ENCODE data around the gene LRP2. TPM values are rescaled to one million over a fixed set of nuclear protein-coding genes. Genes with fewer than 3 reads are reported as not detected.

The LRP2 gene
- total and polyA plus RNA-seq, 4 experiments from 2014 or later: not detected

- Mint-ChIP-seq H3K9me3 (peaks cover 0 to 3% (median 0%) of the 10 kb centered on the region in 8 donors), H3K36me3 (no peaks in the 10 kb centered on the region), H3K4me3 (no peak overlapping the region), H3K27ac (no peak overlapping the region), H3K27me3 (peaks cover 5 to 8% of the 10 kb centered on the region in 2 donors), H3K4me1 (peaks cover 0 to 1% (median 0%) of the 10 kb centered on the region in 4 donors)
- Histone ChIP-seq H3K4me3 (ENCODE audit: low read length in 2 of 2) (no peak overlapping the region), H3K9me3 (ENCODE audit: control insufficient read depth in 1 of 2, low read length in 2 of 2) (no peaks in the 10 kb centered on the region), H3K27ac (ENCODE audit: low read depth, low read length) (no peak overlapping the region), H3K4me1 (ENCODE audit: insufficient read depth, low read length) (no peaks in the 10 kb centered on the region), H3K36me3 (ENCODE audit: insufficient read depth, low read length) (no peaks in the 10 kb centered on the region), H3K27me3 (ENCODE audit: insufficient read depth, low read length) (no peaks in the 10 kb centered on the region)
- intact Hi-C loops (cut with micrococcal nuclease): no loop called here
- no peak for DNase-seq
- CTCF ChIA-PET (ENCODE audit: partially characterized antibody): no interaction called here
- POLR2A ChIA-PET (ENCODE audit: partially characterized antibody): no interaction called here
Measured at GRCh38 chr2:169259402-169259801, 102.9 kb downstream of the LRP2 start.

GRCh38 chr2:169258045-169258601, 104.2 kb downstream of the LRP2 start:
- Histone ChIP-seq H3K9me3 (ENCODE audit: control insufficient read depth in 1 of 2, low read length in 2 of 2) (no peaks in the 10 kb centered on the region), H3K27me3 (ENCODE audit: insufficient read depth, low read length) (no peaks in the 10 kb centered on the region), H3K27ac (ENCODE audit: low read depth, low read length) (no peak overlapping the region), H3K4me3 (ENCODE audit: low read length in 2 of 2) (no peak overlapping the region), H3K4me1 (ENCODE audit: insufficient read depth, low read length) (no peaks in the 10 kb centered on the region), H3K36me3 (ENCODE audit: insufficient read depth, low read length) (no peaks in the 10 kb centered on the region)
- intact Hi-C loops (cut with micrococcal nuclease): no loop called here
- Mint-ChIP-seq H3K9me3 (peaks cover 0 to 3% (median 0%) of the 10 kb centered on the region in 8 donors), H3K27me3 (peaks cover 5 to 8% of the 10 kb centered on the region in 2 donors), H3K4me3 (no peak overlapping the region), H3K27ac (no peak overlapping the region), H3K36me3 (no peaks in the 10 kb centered on the region), H3K4me1 (peaks cover 0 to 1% (median 0%) of the 10 kb centered on the region in 4 donors)
- ChIA-PET POLR2A (ENCODE audit: partially characterized antibody) (no interaction called here), CTCF (ENCODE audit: partially characterized antibody) (no interaction called here)
- DNase-seq: no peak

- no peaks in the 10 kb centered on the region for H3K4me1 ChIP-seq (ENCODE audit: insufficient read depth, low read length)
- H3K4me3 Mint-ChIP-seq: no peak overlapping the region
- H3K9me3 ChIP-seq (ENCODE audit: control insufficient read depth in 1 of 2, low read length in 2 of 2): no peaks in the 10 kb centered on the region
- DNase-seq: no peak
- H3K36me3 ChIP-seq (ENCODE audit: insufficient read depth, low read length): no peaks in the 10 kb centered on the region
- peaks cover 0 to 5% of the 10 kb centered on the region in 2 donors for H3K27me3 Mint-ChIP-seq
- no peak overlapping the region for H3K4me3 ChIP-seq (ENCODE audit: low read length in 2 of 2)
- H3K27ac ChIP-seq (ENCODE audit: low read depth, low read length): no peak overlapping the region
- H3K27ac Mint-ChIP-seq: no peak overlapping the region
- intact Hi-C loops (cut with micrococcal nuclease): no loop called here
- no peaks in the 10 kb centered on the region for H3K9me3 Mint-ChIP-seq
- POLR2A ChIA-PET (ENCODE audit: partially characterized antibody): no interaction called here
- H3K4me1 Mint-ChIP-seq: peaks cover 0 to 1% (median 0%) of the 10 kb centered on the region in 4 donors
- no peaks in the 10 kb centered on the region for H3K36me3 Mint-ChIP-seq
- CTCF ChIA-PET (ENCODE audit: partially characterized antibody): no interaction called here
- no peaks in the 10 kb centered on the region for H3K27me3 ChIP-seq (ENCODE audit: insufficient read depth, low read length)
Measured at GRCh38 chr2:169254774-169255173, 107.6 kb downstream of the LRP2 start.

GRCh38 chr2:169247211-169247610, 115.1 kb downstream of the LRP2 start:
- no peak overlapping the region for H3K27ac ChIP-seq (ENCODE audit: low read depth, low read length)
- H3K27me3 ChIP-seq (ENCODE audit: insufficient read depth, low read length): no peaks in the 10 kb centered on the region
- Mint-ChIP-seq H3K9me3 (peaks cover 0 to 8% (median 0%) of the 10 kb centered on the region in 8 donors), H3K4me3 (no peak overlapping the region), H3K27ac (no peak overlapping the region), H3K27me3 (peaks cover 7 to 8% of the 10 kb centered on the region in 2 donors), H3K4me1 (no peaks in the 10 kb centered on the region), H3K36me3 (no peaks in the 10 kb centered on the region)
- no peaks in the 10 kb centered on the region for H3K9me3 ChIP-seq (ENCODE audit: control insufficient read depth in 1 of 2, low read length in 2 of 2)
- ChIA-PET CTCF (ENCODE audit: partially characterized antibody) (no interaction called here), POLR2A (ENCODE audit: partially characterized antibody) (no interaction called here)
- no peak for DNase-seq
- H3K36me3 ChIP-seq (ENCODE audit: insufficient read depth, low read length): no peaks in the 10 kb centered on the region
- no peak overlapping the region for H3K4me3 ChIP-seq (ENCODE audit: low read length in 2 of 2)
- H3K4me1 ChIP-seq (ENCODE audit: insufficient read depth, low read length): no peaks in the 10 kb centered on the region
- intact Hi-C loops (cut with micrococcal nuclease): no loop called here

- no peaks in the 10 kb centered on the region for H3K4me1 Mint-ChIP-seq
- CTCF ChIA-PET (ENCODE audit: partially characterized antibody): no interaction called here
Measured at GRCh38 chr2:169240405-169240804, 121.9 kb downstream of the LRP2 start.

GRCh38 chr2:169237939-169238338, 124.4 kb downstream of the LRP2 start:
- H3K27ac Mint-ChIP-seq: no peak overlapping the region
- no peaks in the 10 kb centered on the region for H3K4me1 Mint-ChIP-seq
- no peak for DNase-seq
- H3K27me3 ChIP-seq (ENCODE audit: insufficient read depth, low read length): no peaks in the 10 kb centered on the region
- H3K27me3 Mint-ChIP-seq: peaks cover 2 to 11% of the 10 kb centered on the region in 2 donors
- H3K9me3 Mint-ChIP-seq: no peaks in the 10 kb centered on the region
- H3K9me3 ChIP-seq (ENCODE audit: control insufficient read depth in 1 of 2, low read length in 2 of 2): no peaks in the 10 kb centered on the region
- no peak overlapping the region for H3K4me3 Mint-ChIP-seq
- ChIA-PET POLR2A (ENCODE audit: partially characterized antibody) (no interaction called here), CTCF (ENCODE audit: partially characterized antibody) (no interaction called here)
- H3K27ac ChIP-seq (ENCODE audit: low read depth, low read length): no peak overlapping the region
- H3K36me3 Mint-ChIP-seq: no peaks in the 10 kb centered on the region
- H3K4me1 ChIP-seq (ENCODE audit: insufficient read depth, low read length): no peaks in the 10 kb centered on the region
- no peaks in the 10 kb centered on the region for H3K36me3 ChIP-seq (ENCODE audit: insufficient read depth, low read length)
- no peak overlapping the region for H3K4me3 ChIP-seq (ENCODE audit: low read length in 2 of 2)
- intact Hi-C loops (cut with micrococcal nuclease): no loop called here

More at GRCh38 chr2:169240405-169240804, 121.9 kb downstream of the LRP2 start:
- peaks cover 2 to 9% of the 10 kb centered on the region in 2 donors for H3K27me3 Mint-ChIP-seq
- Histone ChIP-seq H3K9me3 (ENCODE audit: control insufficient read depth in 1 of 2, low read length in 2 of 2) (no peaks in the 10 kb centered on the region), H3K4me3 (ENCODE audit: low read length in 2 of 2) (no peak overlapping the region), H3K4me1 (ENCODE audit: insufficient read depth, low read length) (no peaks in the 10 kb centered on the region), H3K27me3 (ENCODE audit: insufficient read depth, low read length) (no peaks in the 10 kb centered on the region), H3K36me3 (ENCODE audit: insufficient read depth, low read length) (no peaks in the 10 kb centered on the region), H3K27ac (ENCODE audit: low read depth, low read length) (no peak overlapping the region)
- intact Hi-C loops (cut with micrococcal nuclease): no loop called here
- H3K4me3 Mint-ChIP-seq: no peak overlapping the region
- POLR2A ChIA-PET (ENCODE audit: partially characterized antibody): no interaction called here
- no peaks in the 10 kb centered on the region for H3K36me3 Mint-ChIP-seq
- no peak overlapping the region for H3K27ac Mint-ChIP-seq
- no peak for DNase-seq
- no peaks in the 10 kb centered on the region for H3K9me3 Mint-ChIP-seq

- Histone ChIP-seq H3K27me3 (ENCODE audit: insufficient read depth, low read length) (no peaks in the 10 kb centered on the region), H3K9me3 (ENCODE audit: control insufficient read depth in 1 of 2, low read length in 2 of 2) (no peaks in the 10 kb centered on the region), H3K36me3 (ENCODE audit: insufficient read depth, low read length) (no peaks in the 10 kb centered on the region), H3K27ac (ENCODE audit: low read depth, low read length) (no peak overlapping the region), H3K4me1 (ENCODE audit: insufficient read depth, low read length) (no peaks in the 10 kb centered on the region), H3K4me3 (ENCODE audit: low read length in 2 of 2) (no peak overlapping the region)
- H3K27ac Mint-ChIP-seq: no peak overlapping the region
- H3K36me3 Mint-ChIP-seq: no peaks in the 10 kb centered on the region
- no peaks in the 10 kb centered on the region for H3K4me1 Mint-ChIP-seq
- no peaks in the 10 kb centered on the region for H3K9me3 Mint-ChIP-seq
- ChIA-PET POLR2A (ENCODE audit: partially characterized antibody) (no interaction called here), CTCF (ENCODE audit: partially characterized antibody) (no interaction called here)
- no peak for DNase-seq
- intact Hi-C loops (cut with micrococcal nuclease): no loop called here
- H3K4me3 Mint-ChIP-seq: no peak overlapping the region
- H3K27me3 Mint-ChIP-seq: peaks cover 4 to 11% of the 10 kb centered on the region in 2 donors
Measured at GRCh38 chr2:169237286-169237685, 125.0 kb downstream of the LRP2 start.
